Fibroblast of villous mesenchyme (primary cell): ENCODE data around the gene MTUS2. TPM values are rescaled to one million over a fixed set of nuclear protein-coding genes. Genes with fewer than 3 reads are reported as not detected.

Experiments used
- DNase-seq: peaks from one replicate; pipeline ENCODE4 v3.0.0-alpha.2; 2010; ENCODE audit warnings: low read depth
- H3K4me3 ChIP-seq: 2 replicates; pipeline ENCODE4 v1.5.1; 2011; ENCODE audit warnings: low read depth, mild to moderate bottlenecking, low read length
- CTCF ChIP-seq: IDR thresholded peaks from 2 replicates; pipeline ENCODE4 v1.5.1; 2012; ENCODE audit warnings: low read depth, mild to moderate bottlenecking, low read length; ENCODE audit not compliant: insufficient read depth
- total RNA-seq: library from RNA; depleted of rRNA; stranded (reverse); fragments of >200 nt; gene quantifications from 2 replicates; pipeline ENCODE4 v1.2.3, GENCODE V29; 2012

MTUS2 gene
- total RNA-seq, 1 donor: 1.3 TPM

GRCh38 chr13:29500386-29500785 is 680.2 kb downstream of the MTUS2 start:
- TF ChIP-seq CTCF: no peak
- no peak overlapping the region for H3K4me3 ChIP-seq
- DNase-seq: no peak

- DNase-seq: no peak
Measured at GRCh38 chr13:29501674-29502073, 681.5 kb downstream of the MTUS2 start.

GRCh38 chr13:29502391-29503008 is 682.4 kb downstream of the MTUS2 start:
- H3K4me3 ChIP-seq: peak overlapping the region; percentile 9
- TF ChIP-seq CTCF: no peak
- no peak for DNase-seq

More at GRCh38 chr13:29501674-29502073, 681.5 kb downstream of the MTUS2 start:
- H3K4me3 ChIP-seq: no peak overlapping the region
- TF ChIP-seq CTCF: no peak

- H3K4me3 ChIP-seq: peak overlapping the region; percentile 9
- no peak for TF ChIP-seq CTCF
- no peak for DNase-seq
Measured at GRCh38 chr13:29503041-29503837, 683.1 kb downstream of the MTUS2 start.

- no peak overlapping the region for H3K4me3 ChIP-seq
- TF ChIP-seq CTCF: no peak
- DNase-seq: no peak
Measured at GRCh38 chr13:29504691-29505090, 684.6 kb downstream of the MTUS2 start.

- no peak overlapping the region for H3K4me3 ChIP-seq
- no peak for DNase-seq
- TF ChIP-seq CTCF: no peak
Measured at GRCh38 chr13:29505511-29505910, 685.4 kb downstream of the MTUS2 start.
